Activated CD4-positive, alpha-beta T cell treated with anti-CD3 and anti-CD28 coated beads, Interleukin-2, amount 10 ng/mL, durations not matched to agents 24 days and 14 days (primary cell): ENCODE measurements around the gene IGFL4. TPM values are rescaled to one million over a fixed set of nuclear protein-coding genes. Genes with fewer than 3 reads are reported as not detected.

Source experiments
- DNase-seq: peaks from one replicate; pipeline ENCODE4 v3.0.0; 2022
- H3K27ac Mint-ChIP-seq: one replicate; pipeline ENCODE4 v1.8.0; 2022; ENCODE audit warnings: mild to moderate bottlenecking, mixed read lengths
- H3K27me3 Mint-ChIP-seq: one replicate; pipeline ENCODE4 v1.8.0; 2022; ENCODE audit warnings: mixed read lengths
- H3K36me3 Mint-ChIP-seq: one replicate; pipeline ENCODE4 v1.8.0; 2022; ENCODE audit warnings: low read depth, mild to moderate bottlenecking, mixed read lengths
- H3K4me1 Mint-ChIP-seq: one replicate; pipeline ENCODE4 v1.8.0; 2021; ENCODE audit warnings: mixed read lengths
- H3K4me3 Mint-ChIP-seq: one replicate; pipeline ENCODE4 v1.8.0; 2022; ENCODE audit warnings: mild to moderate bottlenecking, moderate library complexity, mixed read lengths
- H3K9me3 Mint-ChIP-seq: one replicate; pipeline ENCODE4 v1.8.0; 2021; ENCODE audit warnings: mixed read lengths
- intact Hi-C: fragments of 100-400 bp; cut with micrococcal nuclease; formaldehyde crosslinking; loops from one replicate; pipeline ENCODE4 v1.15.1; 2023
- total RNA-seq: library from RNA; stranded (reverse); gene quantifications from 2 replicates; pipeline ENCODE4 v1.2.3, GENCODE V29; 2022

IGFL4 gene
- total RNA-seq, 1 donor from 2014 or later, result not detected

DNA sequence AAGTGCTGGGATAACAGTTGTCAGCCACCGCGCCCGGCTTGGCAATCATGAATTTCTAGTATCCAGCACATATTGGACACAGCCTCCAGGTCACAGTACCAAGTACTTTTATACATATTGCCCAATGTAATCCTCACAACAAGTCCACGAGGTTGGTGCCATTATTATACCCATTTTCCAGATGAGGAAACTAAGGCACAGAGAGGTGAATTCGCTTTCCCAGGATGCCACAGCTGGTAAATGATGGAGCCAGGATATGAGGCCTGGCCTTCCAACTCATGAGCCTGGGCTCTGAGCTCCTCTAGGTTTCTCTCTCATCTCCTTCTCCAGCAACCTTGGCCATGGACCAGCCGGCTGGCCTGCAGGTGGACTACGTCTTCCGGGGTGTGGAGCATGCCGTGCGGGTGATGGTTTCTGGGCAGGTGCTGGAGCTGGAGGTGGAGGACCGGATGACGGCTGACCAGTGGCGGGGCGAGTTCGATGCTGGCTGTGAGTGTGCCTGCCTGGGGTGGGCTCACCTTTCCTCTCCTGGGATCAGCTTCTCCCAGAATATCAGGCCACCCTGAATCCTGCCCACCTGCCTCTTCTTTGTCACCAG, 38.0 kb downstream of the IGFL4 start:
- no peaks in the 10 kb centered on the region for H3K9me3 Mint-ChIP-seq
- no peak for DNase-seq
- peaks cover 23% of the 10 kb centered on the region for H3K4me1 Mint-ChIP-seq
- H3K27ac Mint-ChIP-seq, result no peak overlapping the region
- H3K4me3 Mint-ChIP-seq, result no peak overlapping the region
- peaks cover 5% of the 10 kb centered on the region for H3K27me3 Mint-ChIP-seq
- peaks cover 14% of the 10 kb centered on the region for H3K36me3 Mint-ChIP-seq
- intact Hi-C loops, result no loop called here

DNA sequence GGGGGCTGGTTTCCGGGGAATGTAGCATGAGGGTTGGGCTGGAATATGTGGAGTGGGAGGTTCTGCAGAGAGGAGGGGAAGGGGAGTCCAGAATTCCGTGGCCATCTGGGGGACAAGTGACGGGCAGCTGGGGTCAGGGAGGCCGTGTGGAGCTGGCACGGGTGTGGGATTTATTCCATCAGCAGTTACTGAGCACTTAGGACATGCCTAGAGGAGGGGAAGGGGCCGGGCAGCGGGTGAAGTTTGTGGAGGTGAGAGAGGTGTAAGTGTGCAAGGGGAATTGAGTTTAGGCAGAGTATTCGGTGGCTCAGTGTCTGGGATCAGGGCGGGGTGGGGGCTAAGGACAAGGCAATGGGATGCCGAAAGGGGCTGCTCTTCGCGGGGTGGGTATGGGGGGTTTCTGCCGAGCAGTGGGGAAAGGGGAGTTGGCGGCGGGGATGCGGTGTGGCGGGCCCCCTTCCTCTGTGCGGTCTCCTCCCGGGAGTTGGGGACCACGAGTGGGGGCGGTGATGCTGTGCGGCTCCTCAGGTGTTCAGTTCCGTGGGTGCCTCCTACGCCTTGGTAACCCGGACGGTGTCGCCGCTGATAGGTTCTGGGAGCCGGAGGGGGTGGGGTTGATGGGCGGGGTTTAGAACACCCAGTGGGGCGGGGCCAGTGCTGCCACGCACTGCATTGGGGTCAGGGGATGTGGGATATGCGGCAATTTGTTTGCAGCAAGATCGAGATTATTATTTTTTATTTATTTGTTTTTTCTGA, 40.1 kb downstream of the IGFL4 start:
- Mint-ChIP-seq H3K27me3 (peaks cover 5% of the 10 kb centered on the region), H3K36me3 (peaks cover 11% of the 10 kb centered on the region), H3K4me1 (peaks cover 29% of the 10 kb centered on the region), H3K9me3 (no peaks in the 10 kb centered on the region), H3K4me3 (peak overlapping the region; percentile 81), H3K27ac (peak overlapping the region; percentile 71)
- intact Hi-C loops, result no loop called here
- DNase-seq, result peak; percentile 88

DNA sequence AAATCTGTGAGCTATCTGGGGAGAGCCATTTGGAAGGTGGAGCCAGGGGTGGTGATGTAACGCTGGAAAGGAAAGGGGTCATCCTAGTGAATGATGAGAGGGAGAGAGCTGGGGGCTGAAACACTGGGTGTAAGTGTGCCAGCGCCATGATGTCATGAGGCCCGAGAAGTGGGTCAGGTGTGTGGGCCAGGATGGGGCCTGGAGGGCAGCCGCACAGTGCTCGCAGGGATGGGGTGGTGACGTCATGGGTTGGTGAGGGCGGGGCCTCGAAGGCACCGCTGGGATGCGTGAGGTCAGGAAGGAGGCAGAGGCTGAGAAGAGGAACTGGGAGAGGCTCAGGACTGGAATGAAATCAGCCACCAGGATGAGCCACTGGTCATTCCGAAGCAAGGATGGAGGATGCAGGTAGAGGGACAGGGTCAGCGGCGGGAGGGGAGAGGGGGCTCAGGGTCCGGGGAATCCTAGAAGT, 41.1 kb downstream of the IGFL4 start:
- peak; percentile 67 for DNase-seq
- H3K27ac Mint-ChIP-seq, result no peak overlapping the region
- peak overlapping the region; percentile 20 for H3K4me3 Mint-ChIP-seq
- peaks cover 7% of the 10 kb centered on the region for H3K36me3 Mint-ChIP-seq
- no peaks in the 10 kb centered on the region for H3K9me3 Mint-ChIP-seq
- peaks cover 5% of the 10 kb centered on the region for H3K27me3 Mint-ChIP-seq
- H3K4me1 Mint-ChIP-seq, result peaks cover 29% of the 10 kb centered on the region
- intact Hi-C loops, result no loop called here

DNA sequence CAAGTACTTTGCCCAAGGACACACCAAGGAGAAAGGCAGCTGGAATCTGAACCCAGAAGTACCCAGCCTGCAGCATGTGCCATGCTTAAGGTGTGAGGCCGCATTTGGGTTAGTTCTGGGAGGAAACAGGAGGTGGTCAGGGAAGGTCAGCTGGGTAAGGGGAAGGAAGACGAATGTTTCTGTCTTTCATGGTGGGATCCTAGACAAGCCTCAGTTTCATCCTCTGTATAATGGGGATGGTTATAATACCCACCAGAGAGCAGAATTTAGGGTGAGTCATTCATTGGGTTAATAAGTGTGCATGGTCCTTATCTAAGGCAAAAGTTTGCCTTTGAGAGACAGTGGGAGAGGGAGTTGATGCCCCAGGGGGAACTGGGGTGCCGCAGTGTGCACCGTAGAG, 42.0 kb downstream of the IGFL4 start:
- Mint-ChIP-seq H3K27ac (no peak overlapping the region), H3K27me3 (peaks cover 5% of the 10 kb centered on the region)

DNA sequence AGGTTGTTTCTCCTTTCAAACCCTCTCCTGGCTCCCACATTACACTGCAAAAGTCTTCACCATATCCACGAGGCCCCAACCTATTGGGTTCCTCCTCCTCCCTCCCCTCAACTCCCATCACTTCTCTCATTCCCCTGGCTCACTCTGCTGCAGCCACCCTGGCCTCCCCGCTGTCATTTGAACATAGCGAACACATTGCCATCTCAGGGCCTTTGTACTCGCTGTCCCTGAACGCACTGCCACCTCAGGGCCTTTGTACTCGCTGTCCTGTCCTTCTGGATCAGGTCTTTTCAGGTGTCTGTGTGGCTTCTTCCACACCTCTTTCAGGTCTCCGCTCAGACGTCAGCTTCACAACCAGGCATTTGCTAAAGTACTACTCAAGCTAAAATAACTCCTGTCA, 43.9 kb downstream of the IGFL4 start:
- Mint-ChIP-seq H3K4me1 (peaks cover 29% of the 10 kb centered on the region), H3K36me3 (peaks cover 5% of the 10 kb centered on the region), H3K27ac (no peak overlapping the region), H3K4me3 (no peak overlapping the region), H3K27me3 (peaks cover 5% of the 10 kb centered on the region), H3K9me3 (no peaks in the 10 kb centered on the region)
- intact Hi-C loops, result no loop called here
- DNase-seq, result no peak

More for the DNA sequence above, 42.0 kb downstream of the IGFL4 start:
- no peak for DNase-seq
- Mint-ChIP-seq H3K36me3 (peaks cover 7% of the 10 kb centered on the region), H3K9me3 (no peaks in the 10 kb centered on the region), H3K4me3 (peak overlapping the region; percentile 20), H3K4me1 (peaks cover 29% of the 10 kb centered on the region)
- intact Hi-C loops, result no loop called here

DNA sequence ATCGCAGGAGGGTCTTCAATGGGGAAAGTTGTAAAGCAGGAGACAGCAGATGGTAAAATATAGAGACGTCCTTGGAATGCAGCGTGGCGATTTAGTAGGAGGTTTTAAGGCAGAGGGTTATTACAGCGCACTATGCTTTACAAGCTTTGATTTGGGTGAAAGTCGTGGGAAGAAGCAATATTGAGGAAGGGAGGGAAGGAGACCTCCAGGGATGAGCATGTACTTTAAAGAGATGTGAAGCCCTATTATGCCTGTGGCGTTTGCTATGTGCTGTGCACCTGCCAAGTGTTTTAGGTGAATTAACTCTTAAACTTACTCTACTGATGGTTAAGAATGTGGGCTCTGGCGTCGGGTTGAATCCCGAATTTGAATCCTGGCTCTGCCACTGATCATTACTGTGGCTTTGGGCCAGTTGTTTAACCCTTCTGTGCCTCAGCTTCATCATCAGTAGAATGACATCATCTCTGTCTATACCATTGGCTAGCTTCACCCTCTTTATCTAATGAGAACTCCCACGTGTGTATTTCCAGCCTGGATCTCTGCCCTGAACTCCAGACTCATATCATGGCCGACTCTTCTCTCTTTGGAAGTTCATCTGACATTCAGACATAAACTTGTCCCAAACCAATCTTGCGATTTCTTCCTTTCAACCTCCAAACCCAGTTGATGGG, 45.0 kb downstream of the IGFL4 start:
- Mint-ChIP-seq H3K4me3 (no peak overlapping the region), H3K27me3 (peaks cover 6% of the 10 kb centered on the region), H3K4me1 (peaks cover 27% of the 10 kb centered on the region), H3K9me3 (no peaks in the 10 kb centered on the region), H3K27ac (no peak overlapping the region), H3K36me3 (peaks cover 4% of the 10 kb centered on the region)
- intact Hi-C loops, result loop anchor here (1.0 to 2.0 kb wide), 4 partner anchors 94 to 203 kb away; partner anchors contain the start of genes DMWD, IRF2BP1, MYPOP and SYMPK
- DNase-seq, result no peak

DNA sequence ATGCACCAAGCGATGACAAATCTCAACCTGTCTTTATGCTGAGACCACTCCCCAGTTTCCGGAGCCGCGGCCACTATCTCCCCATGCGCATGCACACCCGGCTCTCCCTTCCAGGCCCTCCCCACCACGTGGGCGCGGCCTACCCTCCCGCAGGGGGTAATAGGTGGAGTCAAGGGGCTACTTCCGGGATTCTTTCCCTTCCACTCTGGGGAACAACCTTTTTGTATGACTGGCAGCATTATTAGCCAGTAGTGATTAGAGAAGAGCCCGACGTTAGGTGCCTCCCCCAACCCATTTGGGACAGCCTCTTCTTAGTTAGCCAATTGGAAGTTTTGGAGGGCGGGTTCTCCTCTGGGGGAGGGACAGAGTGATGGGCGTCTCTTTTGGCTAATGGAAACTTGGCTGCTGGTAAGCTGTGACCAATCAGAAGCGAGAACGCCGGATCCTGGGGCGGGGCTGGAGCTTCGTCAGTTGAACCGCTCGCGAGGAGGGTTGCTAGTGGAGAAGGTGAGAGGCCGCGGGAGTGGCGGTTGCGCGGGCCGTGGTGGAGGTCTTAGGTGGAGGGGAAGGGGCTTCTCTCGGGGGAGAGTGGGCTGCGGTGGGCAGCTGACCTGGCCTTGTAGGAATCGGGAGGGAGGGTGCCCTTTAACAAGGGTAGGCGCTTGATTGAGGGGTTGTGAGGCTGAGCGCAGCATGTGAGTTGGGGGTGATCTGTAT, 45.6 kb downstream of the IGFL4 start, which contains the start of gene CCDC61:
CCDC61 (plus strand) TSS at position 470 of the 717 bp plus-strand sequence. CDS start 7,552 bp downstream, outside the sequence.
- Mint-ChIP-seq H3K4me3 (no peak within 1 kb of the TSS), H3K9me3 (no peaks in the 10 kb centered on the region), H3K27me3 (peaks cover 6% of the 10 kb centered on the region), H3K36me3 (peaks cover 2% of the 10 kb centered on the region), H3K27ac (no peak within 1 kb of the TSS), H3K4me1 (peaks cover 20% of the 10 kb centered on the region)
- intact Hi-C loops, result loop anchor here (1.0 to 2.0 kb wide), 4 partner anchors 93 to 202 kb away; partner anchors contain the start of genes DMWD, IRF2BP1, MYPOP and SYMPK
- DNase-seq, result peak; percentile 99

DNA sequence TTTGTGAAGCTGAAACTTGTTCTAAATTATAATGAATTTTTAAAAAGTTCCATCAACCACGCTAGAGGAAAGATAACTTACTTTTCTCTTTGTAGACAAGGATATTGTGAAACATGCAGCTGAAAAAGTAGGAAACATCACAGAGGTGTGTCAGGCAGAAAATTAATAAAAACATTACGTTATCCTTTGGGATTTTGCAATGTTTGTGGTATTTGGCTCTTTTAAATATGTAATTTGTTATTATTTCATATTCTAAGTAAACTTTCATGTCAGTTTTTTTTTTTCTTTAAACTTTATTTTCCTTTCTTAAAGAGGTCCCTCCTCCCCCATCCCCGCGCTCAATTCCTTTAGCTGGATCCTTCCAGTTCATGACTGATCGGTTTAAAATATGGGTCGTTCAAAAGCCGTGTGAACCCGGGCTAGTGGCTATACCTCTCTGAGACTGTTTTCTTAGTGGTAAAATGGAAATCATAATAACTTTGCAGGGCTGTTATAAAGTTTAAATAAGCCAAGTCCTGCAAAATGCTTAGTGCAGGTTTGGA, 46.3 kb downstream of the IGFL4 start:
- H3K36me3 Mint-ChIP-seq, result peaks cover 2% of the 10 kb centered on the region
- H3K27me3 Mint-ChIP-seq, result peaks cover 9% of the 10 kb centered on the region
- no peak for DNase-seq
- no peak overlapping the region for H3K27ac Mint-ChIP-seq
- intact Hi-C loops, result loop anchor here (2.0 kb wide), 1 partner anchor 202 kb away; the partner anchor contains the start of gene DMWD
- H3K4me1 Mint-ChIP-seq, result peaks cover 15% of the 10 kb centered on the region
- no peaks in the 10 kb centered on the region for H3K9me3 Mint-ChIP-seq
- no peak overlapping the region for H3K4me3 Mint-ChIP-seq

DNA sequence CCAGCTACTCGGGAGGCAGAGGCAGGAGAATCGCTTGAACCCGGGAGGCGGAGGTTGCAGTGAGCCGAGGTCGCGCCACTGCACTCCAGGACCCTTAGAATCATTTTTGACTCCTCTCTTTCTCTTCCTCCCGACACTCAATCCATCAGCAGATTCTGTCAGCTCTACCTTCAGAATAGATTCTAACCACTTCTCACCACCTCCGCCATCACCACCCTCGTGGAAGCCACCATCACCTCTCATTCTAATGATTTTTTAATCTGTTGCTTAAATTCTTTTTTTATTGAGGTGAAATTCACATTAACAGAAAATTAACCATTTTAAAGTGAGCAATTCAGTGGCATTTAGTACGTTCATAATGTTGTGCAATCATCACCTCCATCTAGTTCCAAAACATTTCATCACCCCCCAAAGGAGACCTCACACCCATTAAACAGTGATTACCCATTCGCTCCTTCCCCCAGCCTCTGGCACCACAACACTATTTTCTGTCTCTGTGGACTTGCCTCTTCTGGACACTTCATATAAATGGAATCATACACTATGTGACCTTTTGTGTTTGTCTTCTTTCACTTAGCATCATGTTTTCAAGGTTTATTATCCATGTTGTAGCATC, 50.6 kb downstream of the IGFL4 start:
- H3K4me3 Mint-ChIP-seq, result no peak overlapping the region
- H3K27me3 Mint-ChIP-seq, result peaks cover 16% of the 10 kb centered on the region
- no peak for DNase-seq
- H3K4me1 Mint-ChIP-seq, result no peaks in the 10 kb centered on the region
- no peaks in the 10 kb centered on the region for H3K9me3 Mint-ChIP-seq
- no peak overlapping the region for H3K27ac Mint-ChIP-seq
- no peaks in the 10 kb centered on the region for H3K36me3 Mint-ChIP-seq
- intact Hi-C loops, result no loop called here

Other genes starting within 250 kb of the IGFL4 start
- 49.6 and 50.7 TPM in 2 replicates for gene DMWD, start 248.2 kb downstream of the IGFL4 start, total RNA-seq
- 0.35 and 0.38 TPM in 2 replicates for gene RSPH6A, start 225.7 kb downstream of the IGFL4 start, total RNA-seq
- gene SYMPK, start 177.9 kb downstream of the IGFL4 start, total RNA-seq, result 124 and 131 TPM in 2 replicates
- 0.23 TPM in 1 of 2 replicates, not detected in the other for gene FOXA3, start 176.7 kb downstream of the IGFL4 start, total RNA-seq
- 18.5 and 18.9 TPM in 2 replicates for gene IRF2BP1, start 154.9 kb downstream of the IGFL4 start, total RNA-seq
- gene MYPOP, start 138.4 kb downstream of the IGFL4 start, total RNA-seq, result 5.5 and 5.9 TPM in 2 replicates
- not detected in 2 replicates for gene NANOS2, start 126.2 kb downstream of the IGFL4 start, total RNA-seq
- gene NOVA2, start 67.1 kb downstream of the IGFL4 start, total RNA-seq, result not detected in 2 replicates
- 23.1 and 30.1 TPM in 2 replicates for gene CCDC61, start 45.5 kb downstream of the IGFL4 start, total RNA-seq
- not detected in 2 replicates for gene PGLYRP1, start 17.9 kb downstream of the IGFL4 start, total RNA-seq
- not detected in 2 replicates for gene IGFL3, start 83.7 kb upstream of the IGFL4 start, total RNA-seq
- 0.33 and 0.40 TPM in 2 replicates for gene IGFL2, start 107.2 kb upstream of the IGFL4 start, total RNA-seq
- not detected in 2 replicates for gene IGFL1, start 188.7 kb upstream of the IGFL4 start, total RNA-seq